B cell (primary cell): ENCODE measurements around the gene TCF7L1. TPM values are rescaled to one million over a fixed set of nuclear protein-coding genes. Genes with fewer than 3 reads are reported as not detected.

ENCODE experiments used
- ATAC-seq: fragments of 200-7000 bp; cut with Tn5 transposase; one replicate; pipeline ENCODE4 v1.10.0; 2021; ENCODE audit warnings: low read depth, mild to moderate bottlenecking, moderate number of reproducible peaks, moderate library complexity
- CTCF ChIA-PET: fragments of 350-600 bp; sonication (Branson Sonifier 250); formaldehyde crosslinking; loops from one replicate; lab custom pipeline; 2021; ENCODE audit warnings: antibody characterized with exemption, inconsistent platforms; lab: Charles Lee
- POLR2A ChIA-PET: fragments of 350-600 bp; sonication (Branson Sonifier 250); formaldehyde crosslinking; loops from one replicate; lab custom pipeline; 2021; ENCODE audit warnings: antibody characterized with exemption; lab: Charles Lee
- DNase-seq: peaks from one replicate; pipeline ENCODE4 v3.0.0; 2013
- H2AFZ ChIP-seq: 2 replicates; pipeline ENCODE4 v1.6.1; 2012; ENCODE audit warnings: mild to moderate bottlenecking, low read depth, low read length; ENCODE audit not compliant: insufficient read depth, poor library complexity, severe bottlenecking
- H3K27ac ChIP-seq, 2 donors: 1 replicate in 1 of 2; 2 replicates in 1 of 2; pipeline ENCODE4 v1.5.1; 2012 to 2013; ENCODE audit warnings: low read length in 2 of 2, mild to moderate bottlenecking in 2 of 2, moderate library complexity in 1 of 2
- H3K27me3 ChIP-seq, 4 experiments: fragments of 200-600 bp in 1 of 4; sonication (generic) in 1 of 4; replicated peaks in 1 of 4; 1 replicate in 2 of 4; 2 replicates in 2 of 4; pipeline versions ENCODE4 v1.6.1 to v1.7.0; 2013 to 2016; ENCODE audit warnings: low read length in 3 of 4, mild to moderate bottlenecking in 2 of 4, mixed read lengths in 1 of 4, moderate library complexity in 1 of 4; ENCODE audit not compliant: insufficient read depth in 4 of 4, control insufficient read depth in 3 of 4; ENCODE audit errors: control extremely low read depth in 1 of 4
- H3K36me3 ChIP-seq, 2 experiments: replicated peaks in 1 of 2; 1 replicate in 1 of 2; 2 replicates in 1 of 2; pipeline versions ENCODE4 v1.6.1 to v1.7.1; 2013; ENCODE audit warnings: low read length in 1 of 2; ENCODE audit not compliant: insufficient read depth in 2 of 2, control insufficient read depth in 1 of 2; ENCODE audit errors: control extremely low read depth in 1 of 2, extremely low read depth in 1 of 2
- H3K4me1 ChIP-seq, 2 donors: fragments of 200-600 bp in 1 of 2; sonication (generic) in 1 of 2; 1 replicate in 1 of 2; 2 replicates in 1 of 2; pipeline versions ENCODE4 v1.5.1 to v1.6.1; 2013 to 2017; ENCODE audit warnings: low read length in 2 of 2; ENCODE audit not compliant: control insufficient read depth in 2 of 2, insufficient read depth in 2 of 2
- H3K4me2 ChIP-seq: replicated peaks from 2 replicates; pipeline ENCODE3; 2012; ENCODE audit warnings: mild to moderate bottlenecking, low read depth, low read length; ENCODE audit not compliant: poor library complexity, severe bottlenecking
- H3K4me3 ChIP-seq, 5 experiments: fragments of 200-600 bp in 1 of 5; sonication (generic) in 1 of 5; 1 replicate in 3 of 5; 2 replicates in 2 of 5; pipeline versions ENCODE4 v1.5.1 to v1.7.0; 2011 to 2016; ENCODE audit warnings: low read length in 4 of 5, mild to moderate bottlenecking in 4 of 5, low read depth in 2 of 5, control low read depth in 1 of 5, moderate library complexity in 1 of 5; ENCODE audit not compliant: insufficient read depth in 1 of 5; ENCODE audit errors: control extremely low read depth in 1 of 5, extremely low read depth in 1 of 5
- H3K79me2 ChIP-seq: fragments of 200-600 bp; sonication (generic); one replicate; pipeline ENCODE4 v1.6.0; 2016; ENCODE audit warnings: low read length; ENCODE audit not compliant: control insufficient read depth, insufficient read depth
- H3K9ac ChIP-seq: fragments of 200-600 bp; sonication (generic); 2 replicates; pipeline ENCODE4 v1.6.1; 2017; ENCODE audit warnings: mild to moderate bottlenecking, low read length, moderate library complexity
- H3K9me3 ChIP-seq, 3 donors: one replicate each; pipeline versions ENCODE4 v1.6.1 to v1.7.1; 2013; ENCODE audit warnings: low read length in 2 of 3; ENCODE audit not compliant: control insufficient read depth in 2 of 3, insufficient read depth in 1 of 3; ENCODE audit errors: control extremely low read depth in 1 of 3
- H4K20me1 ChIP-seq: 2 replicates; pipeline ENCODE4 v1.6.0; 2012; ENCODE audit warnings: mild to moderate bottlenecking, low read length; ENCODE audit not compliant: insufficient read depth, control insufficient read depth, poor library complexity, severe bottlenecking
- H3K27ac Mint-ChIP-seq: one replicate; pipeline ENCODE4 v1.8.0; 2021; ENCODE audit warnings: mixed read lengths
- H3K27me3 Mint-ChIP-seq: one replicate; pipeline ENCODE4 v1.8.0; 2021; ENCODE audit warnings: mixed read lengths
- H3K4me1 Mint-ChIP-seq: one replicate; pipeline ENCODE4 v1.8.0; 2021; ENCODE audit warnings: mixed read lengths
- H3K4me3 Mint-ChIP-seq: one replicate; pipeline ENCODE4 v1.8.0; 2021; ENCODE audit warnings: mixed read lengths
- H3K9me3 Mint-ChIP-seq: one replicate; pipeline ENCODE4 v1.8.0; 2022; ENCODE audit warnings: mixed read lengths; ENCODE audit not compliant: insufficient read depth
- EZH2 ChIP-seq: IDR thresholded peaks from 2 replicates; pipeline ENCODE4 v1.6.1; 2012; ENCODE audit warnings: borderline replicate concordance, low read depth, mild to moderate bottlenecking, moderate library complexity, low read length; ENCODE audit not compliant: insufficient read depth, poor library complexity, severe bottlenecking
- whole genome bisulfite sequencing: methylation state at CpG from one replicate; pipeline ENCODE4 v1.1.5; 2013; ENCODE audit warnings: missing lambda C conversion rate; ENCODE audit not compliant: insufficient coverage; 5-methylcytosine and 5-hydroxymethylcytosine counted together
- intact Hi-C: fragments of 100-400 bp; cut with micrococcal nuclease; formaldehyde crosslinking; loops from one replicate; pipeline ENCODE4 v1.10.0; 2022
- polyA plus RNA-seq: library from polyadenylated mRNA; depleted of rRNA; stranded (reverse); fragments of >200 nt; gene quantifications from 2 replicates; pipeline ENCODE4 v1.2.3, GENCODE V29; 2012
- total RNA-seq, 2 donors: library from RNA; stranded (reverse); fragments of 120-200 nt in 1 of 2; gene quantifications; 1 replicate in 1 of 2; 2 replicates in 1 of 2; pipeline versions ENCODE4 v1.2.3 to v1.2.4, GENCODE V29; 2013 to 2022
- TF ChIP-seq, protein P1 (sequence below): fragments of 200-600 bp; IDR thresholded peaks from one replicate; pipeline ENCODE4 v1.8.0; 2022; ENCODE audit warnings: antibody characterized with exemption, mild to moderate bottlenecking

Gene TCF7L1
- total and polyA plus RNA-seq, 2 donors (not counting 1 experiment from before 2014, with no cell fraction given) = 0.67 to 0.81 TPM

DNA sequence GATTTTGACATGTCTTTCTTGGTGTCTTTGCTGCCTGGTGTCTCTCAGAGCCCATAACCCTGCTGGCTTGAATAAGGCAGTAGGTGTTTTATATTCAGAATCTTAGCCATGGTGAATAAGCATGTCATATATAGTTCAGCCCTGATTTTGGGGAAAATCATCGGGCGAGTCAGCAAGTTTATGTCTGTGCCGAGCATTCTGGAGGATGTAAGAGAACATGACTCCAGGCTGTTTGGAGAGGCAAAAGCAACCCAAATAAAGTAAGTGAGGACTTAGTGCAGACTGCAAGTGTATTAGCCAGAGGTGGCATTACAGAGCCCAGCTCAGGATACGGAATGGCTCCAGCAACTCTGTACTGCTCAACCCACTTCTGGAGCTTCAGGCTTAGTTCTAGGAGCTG lies 50.3 kb downstream of the TCF7L1 start:
- H3K27me3 Mint-ChIP-seq = peaks cover 16% of the 10 kb centered on the region
- H3K27ac Mint-ChIP-seq = no peak overlapping the region
- Histone ChIP-seq H3K4me1 (no peaks in the 10 kb centered on the region), H3K27me3 (peaks cover 0 to 6% (median 0%) of the 10 kb centered on the region in 4 experiments), H3K79me2 (no peaks in the 10 kb centered on the region), H3K27ac (no peak overlapping the region), H4K20me1 (no peaks in the 10 kb centered on the region), H3K9me3 (peaks cover 0 to 3% (median 0%) of the 10 kb centered on the region in 3 donors), H2AFZ (no peak overlapping the region), H3K4me3 (no peak overlapping the region), H3K36me3 (no peaks in the 10 kb centered on the region), H3K4me2 (no peak overlapping the region), H3K9ac (no peak overlapping the region)
- no peak for TF ChIP-seq EZH2
- TF ChIP-seq, protein P1, sequence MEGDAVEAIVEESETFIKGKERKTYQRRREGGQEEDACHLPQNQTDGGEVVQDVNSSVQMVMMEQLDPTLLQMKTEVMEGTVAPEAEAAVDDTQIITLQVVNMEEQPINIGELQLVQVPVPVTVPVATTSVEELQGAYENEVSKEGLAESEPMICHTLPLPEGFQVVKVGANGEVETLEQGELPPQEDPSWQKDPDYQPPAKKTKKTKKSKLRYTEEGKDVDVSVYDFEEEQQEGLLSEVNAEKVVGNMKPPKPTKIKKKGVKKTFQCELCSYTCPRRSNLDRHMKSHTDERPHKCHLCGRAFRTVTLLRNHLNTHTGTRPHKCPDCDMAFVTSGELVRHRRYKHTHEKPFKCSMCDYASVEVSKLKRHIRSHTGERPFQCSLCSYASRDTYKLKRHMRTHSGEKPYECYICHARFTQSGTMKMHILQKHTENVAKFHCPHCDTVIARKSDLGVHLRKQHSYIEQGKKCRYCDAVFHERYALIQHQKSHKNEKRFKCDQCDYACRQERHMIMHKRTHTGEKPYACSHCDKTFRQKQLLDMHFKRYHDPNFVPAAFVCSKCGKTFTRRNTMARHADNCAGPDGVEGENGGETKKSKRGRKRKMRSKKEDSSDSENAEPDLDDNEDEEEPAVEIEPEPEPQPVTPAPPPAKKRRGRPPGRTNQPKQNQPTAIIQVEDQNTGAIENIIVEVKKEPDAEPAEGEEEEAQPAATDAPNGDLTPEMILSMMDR = no peak
- no peak for ATAC-seq
- H3K4me3 Mint-ChIP-seq = no peak overlapping the region
- H3K4me1 Mint-ChIP-seq = no peaks in the 10 kb centered on the region
- intact Hi-C loops = no loop called here
- 96% methylated on average over 4 of the region's 4 CpGs for WGBS
- CTCF ChIA-PET = no interaction called here
- no peak for DNase-seq
- POLR2A ChIA-PET = no interaction called here
- H3K9me3 Mint-ChIP-seq = no peaks in the 10 kb centered on the region

DNA sequence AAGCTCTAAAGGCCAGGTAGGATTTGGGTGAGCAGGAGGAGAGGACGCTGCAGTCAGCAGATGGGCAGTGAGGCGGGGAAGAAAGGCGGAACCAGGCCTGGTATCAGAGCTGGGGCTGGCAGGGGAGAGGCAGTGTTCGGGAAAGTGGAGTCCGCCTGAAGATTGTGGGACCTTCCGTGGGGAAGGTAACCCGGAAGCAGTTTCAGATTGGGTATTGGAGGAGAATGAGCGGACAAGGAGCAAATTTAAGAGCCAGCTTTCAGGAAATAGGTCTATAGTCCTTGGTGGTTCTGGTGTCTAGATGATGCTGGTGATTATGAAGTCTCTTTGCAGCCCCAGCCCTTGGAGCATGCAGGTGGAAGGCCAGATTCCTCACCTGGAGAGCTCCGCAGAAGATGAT lies 51.0 kb downstream of the TCF7L1 start:
- 92% methylated on average over 9 of the region's 9 CpGs for WGBS
- H3K4me1 ChIP-seq = no peaks in the 10 kb centered on the region
- H3K9me3 Mint-ChIP-seq = no peaks in the 10 kb centered on the region
- ATAC-seq (no peak), DNase-seq (no peak)
- no peak overlapping the region for H3K27ac Mint-ChIP-seq
- peaks cover 0 to 6% (median 0%) of the 10 kb centered on the region in 4 experiments for H3K27me3 ChIP-seq
- H2AFZ ChIP-seq = no peak overlapping the region
- TF ChIP-seq, protein P1 = no peak
- TF ChIP-seq EZH2 = no peak
- H3K4me3 Mint-ChIP-seq = no peak overlapping the region
- no peaks in the 10 kb centered on the region for H4K20me1 ChIP-seq
- H3K4me3 ChIP-seq = no peak overlapping the region
- H3K27me3 Mint-ChIP-seq = peaks cover 16% of the 10 kb centered on the region
- H3K4me1 Mint-ChIP-seq = no peaks in the 10 kb centered on the region
- POLR2A ChIA-PET = no interaction called here
- intact Hi-C loops = no loop called here
- no peak overlapping the region for H3K9ac ChIP-seq
- H3K27ac ChIP-seq = no peak overlapping the region
- CTCF ChIA-PET = no interaction called here
- no peaks in the 10 kb centered on the region for H3K79me2 ChIP-seq
- no peaks in the 10 kb centered on the region for H3K36me3 ChIP-seq
- H3K4me2 ChIP-seq = no peak overlapping the region
- peaks cover 0 to 3% (median 0%) of the 10 kb centered on the region in 3 donors for H3K9me3 ChIP-seq
